ENCODE data around the gene MED14. TPM values are rescaled to one million over a fixed set of nuclear protein-coding genes. Genes with fewer than 3 reads are reported as not detected.
"Not testable (repeated sequence)": the region's sequence is repeated elsewhere in the genome, so short reads cannot be mapped to it uniquely, and the experiment has no call there.

Gene MED14
- 43.5 and 46.2 TPM in 2 replicates for total RNA-seq (ENCODE audit: low replicate concordance)
- long read RNA-seq, partial matches to known transcripts: 5 of 8 reads
- long read RNA-seq, other reads (novel, unspliced or antisense): 3 of 8 reads

GRCh38 chrX:40735325-40736169 is at the start of gene MED14:
TSS of gene MED14 (minus strand) at chrX:40735542. CDS start at chrX:40735412, 130 bp downstream.
- TF ChIP-seq, protein P1, sequence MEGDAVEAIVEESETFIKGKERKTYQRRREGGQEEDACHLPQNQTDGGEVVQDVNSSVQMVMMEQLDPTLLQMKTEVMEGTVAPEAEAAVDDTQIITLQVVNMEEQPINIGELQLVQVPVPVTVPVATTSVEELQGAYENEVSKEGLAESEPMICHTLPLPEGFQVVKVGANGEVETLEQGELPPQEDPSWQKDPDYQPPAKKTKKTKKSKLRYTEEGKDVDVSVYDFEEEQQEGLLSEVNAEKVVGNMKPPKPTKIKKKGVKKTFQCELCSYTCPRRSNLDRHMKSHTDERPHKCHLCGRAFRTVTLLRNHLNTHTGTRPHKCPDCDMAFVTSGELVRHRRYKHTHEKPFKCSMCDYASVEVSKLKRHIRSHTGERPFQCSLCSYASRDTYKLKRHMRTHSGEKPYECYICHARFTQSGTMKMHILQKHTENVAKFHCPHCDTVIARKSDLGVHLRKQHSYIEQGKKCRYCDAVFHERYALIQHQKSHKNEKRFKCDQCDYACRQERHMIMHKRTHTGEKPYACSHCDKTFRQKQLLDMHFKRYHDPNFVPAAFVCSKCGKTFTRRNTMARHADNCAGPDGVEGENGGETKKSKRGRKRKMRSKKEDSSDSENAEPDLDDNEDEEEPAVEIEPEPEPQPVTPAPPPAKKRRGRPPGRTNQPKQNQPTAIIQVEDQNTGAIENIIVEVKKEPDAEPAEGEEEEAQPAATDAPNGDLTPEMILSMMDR (conservative IDR thresholded peaks at IDR 0.05): peak; percentile 70
- no peaks in the 10 kb centered on the region for H3K9me3 Mint-ChIP-seq

GRCh38 chrX:40784516-40785151 is 49.3 kb upstream of the MED14 start:
- Mint-ChIP-seq H3K36me3 (no peaks in the 10 kb centered on the region), H3K4me3 (no peak overlapping the region), H3K27ac (no peak overlapping the region), H3K9me3 (no peaks in the 10 kb centered on the region), H3K4me1 (ENCODE audit: unreplicated experiment) (no peaks in the 10 kb centered on the region), H3K27me3 (no peaks in the 10 kb centered on the region)
- DNase-seq (ENCODE audit: extremely low spot score, unreplicated experiment): no peak
- TF ChIP-seq, protein P1 (conservative IDR thresholded peaks at IDR 0.05): no peak

More at GRCh38 chrX:40735325-40736169, at the start of gene MED14:
- Mint-ChIP-seq H3K27ac (peak within 1 kb of the TSS; percentile 97), H3K4me3 (peak within 1 kb of the TSS; percentile 94), H3K4me1 (ENCODE audit: unreplicated experiment) (peaks cover 10% of the 10 kb centered on the region), H3K36me3 (no peaks in the 10 kb centered on the region), H3K27me3 (no peaks in the 10 kb centered on the region)
- DNase-seq (ENCODE audit: extremely low spot score, unreplicated experiment): peak; percentile 86

GRCh38 chrX:40782644-40783259 is 47.4 kb upstream of the MED14 start:
- not testable (repeated sequence) for H3K4me1 Mint-ChIP-seq (ENCODE audit: unreplicated experiment); H3K36me3 Mint-ChIP-seq; H3K27me3 Mint-ChIP-seq; H3K27ac Mint-ChIP-seq; H3K9me3 Mint-ChIP-seq; H3K4me3 Mint-ChIP-seq; DNase-seq (ENCODE audit: extremely low spot score, unreplicated experiment)

DNA sequence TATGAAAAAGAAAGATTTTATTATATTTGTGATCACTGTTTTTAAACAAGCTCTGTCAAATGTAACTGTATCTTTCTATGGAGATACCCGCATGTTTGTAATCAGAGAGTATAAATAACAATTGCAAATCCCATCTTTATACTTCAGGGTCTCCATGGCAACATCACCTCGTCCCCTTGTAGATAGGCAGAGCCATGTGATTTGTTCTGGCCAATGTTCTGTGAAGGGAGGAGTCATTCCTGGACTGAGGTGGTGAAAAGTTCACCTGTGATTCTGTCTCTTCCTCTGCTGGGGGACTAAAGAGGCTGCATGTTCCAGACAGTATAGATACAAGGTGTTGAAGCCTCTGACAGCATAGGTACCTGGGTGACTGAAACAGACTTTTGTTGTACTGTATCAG is 45.6 kb upstream of the MED14 start:
- Mint-ChIP-seq H3K4me1 (ENCODE audit: unreplicated experiment) (no peaks in the 10 kb centered on the region), H3K27me3 (no peaks in the 10 kb centered on the region), H3K27ac (no peak overlapping the region), H3K36me3 (no peaks in the 10 kb centered on the region), H3K4me3 (no peak overlapping the region), H3K9me3 (no peaks in the 10 kb centered on the region)
- TF ChIP-seq, protein P1 (conservative IDR thresholded peaks at IDR 0.05): no peak
- no peak for DNase-seq (ENCODE audit: extremely low spot score, unreplicated experiment)

DNA sequence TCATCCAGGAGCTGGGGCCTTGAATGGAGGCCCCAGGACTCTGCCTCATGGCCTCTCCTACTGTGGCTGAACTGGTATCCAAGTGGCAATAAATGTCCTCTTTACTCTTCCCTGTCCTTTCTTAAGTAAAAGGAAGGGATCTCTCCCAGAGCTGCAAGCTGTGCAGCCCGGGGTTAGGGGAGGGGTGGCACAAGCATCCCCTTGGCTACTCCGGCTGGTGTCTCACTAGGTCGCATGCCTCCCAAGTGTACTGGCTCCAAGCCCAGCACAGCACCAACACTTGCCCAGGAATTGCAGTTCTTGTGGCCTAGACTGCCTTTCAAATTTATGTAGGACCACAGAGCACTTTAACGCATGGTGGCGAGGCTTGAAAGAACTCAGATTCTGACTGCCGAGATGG is 44.7 kb upstream of the MED14 start:
- TF ChIP-seq, protein P1 (conservative IDR thresholded peaks at IDR 0.05): no peak
- no peaks in the 10 kb centered on the region for H3K36me3 Mint-ChIP-seq
- H3K27me3 Mint-ChIP-seq: no peaks in the 10 kb centered on the region
- no peaks in the 10 kb centered on the region for H3K4me1 Mint-ChIP-seq (ENCODE audit: unreplicated experiment)
- H3K9me3 Mint-ChIP-seq: no peaks in the 10 kb centered on the region
- H3K27ac Mint-ChIP-seq: no peak overlapping the region
- no peak for DNase-seq (ENCODE audit: extremely low spot score, unreplicated experiment)
- no peak overlapping the region for H3K4me3 Mint-ChIP-seq

Data from type B pancreatic cell (in vitro differentiated cells).